ENCODE measurements around the gene SNTB2. TPM values are rescaled to one million over a fixed set of nuclear protein-coding genes. Genes with fewer than 3 reads are reported as not detected.

Gene SNTB2
- total RNA-seq, 4 donors from 2014 or later = 13.3 to 36.8 (median 33.0) TPM

DNA sequence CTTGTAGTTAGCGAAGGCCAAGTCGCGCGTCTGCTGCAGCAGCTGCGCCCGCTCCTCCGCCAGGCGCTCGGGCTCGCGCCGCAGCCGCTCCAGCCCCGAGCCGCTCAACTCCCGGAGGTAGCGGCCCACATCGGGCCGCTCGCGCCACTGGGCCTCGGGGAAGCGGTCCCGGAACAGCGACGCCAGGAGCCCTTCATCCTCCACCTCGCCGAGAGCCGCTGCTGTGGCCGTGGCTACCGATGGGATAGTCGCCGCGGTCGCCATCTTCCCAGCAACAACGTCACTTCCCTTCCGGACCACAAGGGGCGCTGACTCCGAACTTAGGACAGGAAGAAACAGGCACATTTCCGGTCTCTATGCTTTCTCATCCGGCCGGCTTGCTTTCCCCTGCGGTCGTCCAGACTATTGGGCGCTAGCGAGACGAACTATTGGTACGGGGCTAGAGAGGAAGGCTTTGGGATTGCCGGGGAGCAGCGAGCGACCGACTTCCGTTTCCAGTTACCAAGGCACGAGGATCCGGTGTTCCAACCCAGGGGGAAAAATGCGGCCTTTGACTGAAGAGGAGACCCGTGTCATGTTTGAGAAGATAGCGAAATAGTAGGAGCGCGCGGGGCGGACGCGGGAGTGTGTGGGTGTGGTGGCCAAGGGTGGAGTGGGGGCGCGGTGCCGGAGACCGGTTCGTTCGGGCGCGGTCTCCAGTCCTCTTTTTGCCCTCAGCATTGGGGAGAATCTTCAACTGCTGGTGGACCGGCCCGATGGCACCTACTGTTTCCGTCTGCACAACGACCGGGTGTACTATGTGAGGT is 152.5 kb downstream of the SNTB2 start, which contains the start of the genes COG8 and NIP7:
Gene COG8, minus strand, starts transcription at position 276 of the 806 bp plus-strand sequence. Its CDS starts 12 bp downstream, at position 264.
Gene NIP7, plus strand, starts transcription at position 484 of the 806 bp plus-strand sequence. Its CDS starts 58 bp downstream, at position 542.
- in situ Hi-C loops (cut with MboI; ENCODE audit: low sequenced_read_pairs in 4 of 4) = no loop called here
- Histone ChIP-seq H3K4me3 (peak within 1 kb of the TSS; percentile 81 to 95 (median 90)), H3K4me1 (peaks cover 19 to 26% of the 10 kb centered on the region in 2 donors), H3K27ac (peak within 1 kb of the TSS; percentile 81 to 95 (median 94)), H3K36me3 (peaks cover 0 to 58% of the 10 kb centered on the region in 2 donors), H3K27me3 (no peaks in the 10 kb centered on the region), H3K9me3 (no peaks in the 10 kb centered on the region)
- ATAC-seq = peak; percentile 99
- intact Hi-C loops (cut with DNase I; ENCODE audit: low total_unique reads) = loop anchor here (1.0 to 2.0 kb wide), 3 partner anchors 9 to 45 kb away; partner anchors contain the start of genes PDF and VPS4A
- peak; percentile 94 to 96 for DNase-seq
- TF ChIP-seq POLR2A (IDR thresholded peaks at IDR 0.05) = peak; percentile 41 to 52
- TF ChIP-seq, protein P1, sequence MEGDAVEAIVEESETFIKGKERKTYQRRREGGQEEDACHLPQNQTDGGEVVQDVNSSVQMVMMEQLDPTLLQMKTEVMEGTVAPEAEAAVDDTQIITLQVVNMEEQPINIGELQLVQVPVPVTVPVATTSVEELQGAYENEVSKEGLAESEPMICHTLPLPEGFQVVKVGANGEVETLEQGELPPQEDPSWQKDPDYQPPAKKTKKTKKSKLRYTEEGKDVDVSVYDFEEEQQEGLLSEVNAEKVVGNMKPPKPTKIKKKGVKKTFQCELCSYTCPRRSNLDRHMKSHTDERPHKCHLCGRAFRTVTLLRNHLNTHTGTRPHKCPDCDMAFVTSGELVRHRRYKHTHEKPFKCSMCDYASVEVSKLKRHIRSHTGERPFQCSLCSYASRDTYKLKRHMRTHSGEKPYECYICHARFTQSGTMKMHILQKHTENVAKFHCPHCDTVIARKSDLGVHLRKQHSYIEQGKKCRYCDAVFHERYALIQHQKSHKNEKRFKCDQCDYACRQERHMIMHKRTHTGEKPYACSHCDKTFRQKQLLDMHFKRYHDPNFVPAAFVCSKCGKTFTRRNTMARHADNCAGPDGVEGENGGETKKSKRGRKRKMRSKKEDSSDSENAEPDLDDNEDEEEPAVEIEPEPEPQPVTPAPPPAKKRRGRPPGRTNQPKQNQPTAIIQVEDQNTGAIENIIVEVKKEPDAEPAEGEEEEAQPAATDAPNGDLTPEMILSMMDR (IDR thresholded peaks at IDR 0.05 in 4 of 5, conservative IDR thresholded peaks at IDR 0.05 in 1 of 5) = peak; percentile 86 to 93 (median 89)

DNA sequence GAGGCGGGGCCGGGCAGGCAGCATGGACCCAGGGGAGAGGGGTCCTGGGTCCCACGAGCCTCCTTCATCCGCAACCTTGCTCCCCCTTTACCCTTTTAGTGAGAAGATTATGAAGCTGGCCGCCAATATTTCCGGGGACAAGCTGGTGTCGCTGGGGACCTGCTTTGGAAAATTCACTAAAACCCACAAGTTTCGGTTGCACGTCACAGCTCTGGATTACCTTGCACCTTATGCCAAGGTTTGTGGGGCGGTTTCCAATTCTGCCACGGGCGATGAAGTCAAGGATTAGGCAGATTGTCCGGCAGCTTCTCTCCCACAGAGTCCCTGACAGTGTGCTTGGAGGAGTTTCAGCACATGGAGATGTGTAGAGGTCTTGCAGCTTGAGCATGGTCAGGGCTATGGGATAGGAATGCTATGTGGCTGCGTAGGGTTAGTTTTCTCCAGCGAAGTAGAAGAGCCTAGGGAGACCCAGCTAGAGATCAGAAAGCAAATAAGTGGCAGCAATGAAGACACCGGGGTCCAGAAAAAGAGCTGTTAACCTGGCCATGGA is 153.2 kb downstream of the SNTB2 start:
- H3K4me1 ChIP-seq = peaks cover 19 to 26% of the 10 kb centered on the region in 2 donors
- peak overlapping the region; percentile 81 to 95 (median 90) for H3K4me3 ChIP-seq
- H3K36me3 ChIP-seq = peaks cover 0 to 51% of the 10 kb centered on the region in 2 donors
- H3K27me3 ChIP-seq = no peaks in the 10 kb centered on the region
- in situ Hi-C loops (cut with MboI; ENCODE audit: low sequenced_read_pairs in 4 of 4) = no loop called here
- peak overlapping the region; percentile 81 to 95 (median 94) for H3K27ac ChIP-seq
- ATAC-seq = peak in 1 of 2 donors; percentile 2
- DNase-seq = no peak
- H3K9me3 ChIP-seq = no peaks in the 10 kb centered on the region
- intact Hi-C loops (cut with DNase I; ENCODE audit: low total_unique reads) = no loop called here
- TF ChIP-seq, protein P1 (IDR thresholded peaks at IDR 0.05 in 4 of 5, conservative IDR thresholded peaks at IDR 0.05 in 1 of 5) = no peak
- no peak for TF ChIP-seq POLR2A (IDR thresholded peaks at IDR 0.05)

DNA sequence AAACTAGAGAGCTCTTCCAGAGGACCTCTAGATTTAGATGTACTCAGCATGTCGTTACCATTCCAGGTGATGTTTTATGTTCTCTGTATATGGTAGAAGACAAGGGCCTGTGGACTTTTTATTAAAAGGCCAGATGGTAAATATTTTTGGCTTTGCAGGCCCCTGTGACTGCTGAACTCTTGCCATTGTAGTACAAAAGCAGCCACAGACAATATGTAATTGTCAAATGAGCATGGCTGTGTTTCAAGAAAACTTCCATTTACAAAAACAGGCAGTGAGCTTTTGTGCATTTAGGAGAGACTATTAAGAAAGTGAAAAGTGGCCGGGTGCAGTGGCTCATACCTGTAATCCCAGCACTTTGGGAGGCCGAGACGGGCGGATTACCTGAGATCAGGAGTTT is 157.2 kb downstream of the SNTB2 start:
- no peak for TF ChIP-seq POLR2A (IDR thresholded peaks at IDR 0.05)
- TF ChIP-seq, protein P1 (IDR thresholded peaks at IDR 0.05 in 4 of 5, conservative IDR thresholded peaks at IDR 0.05 in 1 of 5) = no peak
- Histone ChIP-seq H3K27me3 (no peaks in the 10 kb centered on the region), H3K4me3 (no peak overlapping the region), H3K36me3 (peaks cover 0 to 44% of the 10 kb centered on the region in 2 donors), H3K9me3 (no peaks in the 10 kb centered on the region), H3K4me1 (peaks cover 9% of the 10 kb centered on the region in 2 donors), H3K27ac (no peak overlapping the region)
- in situ Hi-C loops (cut with MboI; ENCODE audit: low sequenced_read_pairs in 4 of 4) (no loop called here), intact Hi-C loops (cut with DNase I; ENCODE audit: low total_unique reads) (no loop called here)
- DNase-seq (no peak), ATAC-seq (no peak)

DNA sequence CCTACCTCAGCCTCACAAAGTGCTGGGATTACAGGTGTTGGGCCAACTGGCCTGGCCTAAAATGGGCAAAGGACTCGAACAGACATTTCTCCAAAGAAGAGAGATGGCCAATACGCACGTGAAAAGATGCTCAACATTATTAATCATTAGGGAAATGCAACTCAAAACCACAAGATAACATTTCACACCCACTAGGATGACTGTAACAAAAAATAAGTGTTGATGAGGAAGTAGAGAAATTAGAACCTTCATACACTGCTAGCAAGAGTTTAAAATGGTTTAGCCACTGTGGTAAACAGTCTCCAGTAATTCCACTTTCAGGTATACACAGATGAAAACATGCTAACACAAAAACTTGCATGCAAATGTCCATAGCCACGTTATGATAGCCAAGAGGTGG is 159.0 kb downstream of the SNTB2 start:
- H3K4me1 ChIP-seq = no peaks in the 10 kb centered on the region
- H3K27me3 ChIP-seq = no peaks in the 10 kb centered on the region
- ATAC-seq = no peak
- no peak overlapping the region for H3K27ac ChIP-seq
- no peak for TF ChIP-seq POLR2A (IDR thresholded peaks at IDR 0.05)
- TF ChIP-seq, protein P1 (IDR thresholded peaks at IDR 0.05 in 4 of 5, conservative IDR thresholded peaks at IDR 0.05 in 1 of 5) = no peak
- intact Hi-C loops (cut with DNase I; ENCODE audit: low total_unique reads) (no loop called here), in situ Hi-C loops (cut with MboI; ENCODE audit: low sequenced_read_pairs in 4 of 4) (no loop called here)
- peaks cover 0 to 37% of the 10 kb centered on the region in 2 donors for H3K36me3 ChIP-seq
- DNase-seq = no peak
- H3K4me3 ChIP-seq = no peak overlapping the region
- no peaks in the 10 kb centered on the region for H3K9me3 ChIP-seq
